Umbilical cord (tissue), 2 donors: ENCODE results near the gene PRIM2. TPM values are rescaled to one million over a fixed set of nuclear protein-coding genes. Genes with fewer than 3 reads are reported as not detected.
A peak's percentile ranks its signal among the peaks of the same experiment; 100 is the strongest.
"Not testable (repeated sequence)": the region's sequence is repeated elsewhere in the genome, so short reads cannot be mapped to it uniquely, and the experiment has no call there.

Source experiments
- DNase-seq: peaks from one replicate; pipeline ENCODE4 v3.0.0-alpha.2; 2015; ENCODE audit warnings: low spot score
- total RNA-seq: library from RNA; depleted of rRNA; stranded (reverse); fragments of >200 nt; gene quantifications from one replicate; pipeline ENCODE4 v1.2.3, GENCODE V29; 2014; ENCODE audit warnings: low replicate concordance; ENCODE audit not compliant: insufficient read depth

Gene PRIM2
- total RNA-seq, 1 donor from 2014 or later, result 15.9 TPM

DNA sequence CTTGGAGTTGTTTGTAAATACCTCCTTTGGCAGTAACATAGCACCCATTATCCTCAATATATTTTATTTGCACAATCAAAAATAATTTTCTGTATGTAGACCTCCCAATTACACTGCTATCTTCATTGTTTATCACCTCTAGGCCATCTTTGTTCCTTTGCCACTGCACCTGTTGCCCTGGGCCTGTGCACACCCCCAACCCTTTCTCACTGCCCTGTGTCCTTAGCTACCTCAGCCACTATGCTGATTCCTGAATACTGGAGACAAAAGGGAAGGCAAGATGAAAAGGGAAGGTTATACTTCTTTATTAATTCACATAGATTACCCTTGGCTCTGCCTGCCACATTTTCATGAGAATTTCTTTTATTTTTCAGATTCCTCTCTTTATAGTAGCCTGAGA, 127.9 kb downstream of the PRIM2 start:
- DNase-seq, result not testable (repeated sequence)

DNA sequence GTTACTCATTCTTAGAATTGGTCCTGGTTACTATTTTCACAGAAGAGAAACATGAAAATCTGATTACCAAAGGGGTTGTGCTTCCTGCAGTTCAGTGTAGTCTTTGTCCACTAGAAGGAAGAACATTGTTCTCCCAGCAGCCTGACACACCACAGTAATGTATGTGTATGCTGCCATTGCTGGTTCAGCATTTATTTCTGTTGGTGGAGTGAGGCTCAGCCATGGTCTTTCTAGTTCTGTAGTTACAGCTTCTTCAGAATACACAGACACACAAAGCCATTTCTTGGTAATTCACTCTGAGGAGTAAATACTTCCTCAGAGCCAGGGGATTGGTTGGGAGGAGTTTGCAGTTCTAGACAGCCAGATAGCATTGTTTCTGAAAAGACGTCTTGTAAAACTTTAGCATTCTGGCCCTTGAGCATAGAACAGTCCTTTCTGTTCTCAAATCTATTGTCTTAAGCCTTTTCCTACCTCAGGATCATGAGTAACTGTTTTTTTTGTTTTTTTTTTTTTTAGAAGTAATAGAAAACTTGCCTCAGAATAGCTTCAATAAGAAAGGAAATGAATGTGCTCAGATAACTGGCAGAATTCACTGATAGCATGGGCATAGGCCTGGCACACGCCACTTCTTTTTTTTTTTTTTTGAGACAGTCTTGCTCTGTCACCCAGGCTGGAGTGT, 128.5 kb downstream of the PRIM2 start:
- DNase-seq, result peak; percentile 18

DNA sequence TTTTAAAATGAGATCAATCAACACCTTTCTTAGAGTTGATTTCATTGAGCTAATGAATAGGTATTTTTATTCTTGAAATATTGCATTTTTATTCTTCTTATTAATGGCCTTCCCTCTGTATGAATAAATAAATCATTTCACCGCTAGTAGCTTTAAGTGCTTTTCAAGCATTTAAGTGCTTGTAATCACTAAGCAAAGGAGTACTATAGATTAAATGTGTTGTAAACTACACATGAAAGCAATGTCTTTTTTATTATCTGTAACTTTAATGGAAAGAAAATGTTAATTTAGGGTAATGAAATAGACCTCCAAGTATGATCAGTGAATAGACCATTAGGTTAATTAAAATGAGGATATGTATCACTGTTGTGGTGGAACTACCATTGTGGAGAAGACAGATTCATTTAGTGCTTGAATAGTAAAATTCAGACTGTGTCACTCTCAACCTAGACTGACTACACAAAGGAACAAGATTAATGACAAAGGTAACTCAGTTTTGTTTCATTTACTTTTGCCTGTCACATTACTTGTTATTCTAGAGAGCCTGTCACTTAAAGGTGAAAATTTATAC, 132.2 kb downstream of the PRIM2 start:
- not testable (repeated sequence) for DNase-seq

DNA sequence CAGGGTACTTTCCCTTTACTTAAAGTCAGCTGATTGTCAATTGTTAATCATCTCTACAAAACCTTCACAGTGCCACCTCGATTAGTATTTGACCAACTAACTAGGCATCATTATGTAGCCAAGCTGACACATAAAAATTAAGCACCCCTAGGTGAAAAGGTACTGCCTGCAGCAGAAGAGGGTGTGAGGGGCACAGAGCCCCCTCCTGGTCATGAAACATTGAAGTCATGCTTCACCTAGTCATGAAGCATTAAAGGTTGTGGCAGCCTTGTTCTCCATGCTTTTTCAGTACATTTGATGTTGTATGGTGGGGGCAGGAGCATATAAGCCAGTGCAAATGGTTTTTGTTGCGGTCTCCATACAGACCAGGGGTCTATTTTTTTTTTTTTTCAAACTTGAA, 142.4 kb downstream of the PRIM2 start:
- peak; percentile 40 for DNase-seq

DNA sequence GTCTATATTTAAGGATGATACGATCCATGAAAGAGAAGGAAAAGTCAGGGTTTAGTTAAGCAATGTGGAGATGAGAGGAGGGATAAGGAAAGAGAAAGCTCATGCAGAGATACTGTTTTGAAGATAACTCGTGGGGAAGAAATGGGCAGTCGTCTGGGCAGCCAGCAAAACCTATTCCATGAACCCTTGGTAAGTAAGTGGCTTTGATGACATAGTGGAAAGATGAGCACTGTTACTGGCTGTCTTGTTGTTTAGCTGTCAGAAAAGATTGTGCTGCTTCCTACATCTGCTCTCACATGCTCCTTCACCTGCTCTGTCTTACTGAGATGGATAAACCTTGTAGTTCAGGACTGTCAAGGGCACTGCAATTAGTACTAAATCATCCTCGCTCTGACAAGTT, 143.6 kb downstream of the PRIM2 start:
- peak; percentile 88 for DNase-seq

DNA sequence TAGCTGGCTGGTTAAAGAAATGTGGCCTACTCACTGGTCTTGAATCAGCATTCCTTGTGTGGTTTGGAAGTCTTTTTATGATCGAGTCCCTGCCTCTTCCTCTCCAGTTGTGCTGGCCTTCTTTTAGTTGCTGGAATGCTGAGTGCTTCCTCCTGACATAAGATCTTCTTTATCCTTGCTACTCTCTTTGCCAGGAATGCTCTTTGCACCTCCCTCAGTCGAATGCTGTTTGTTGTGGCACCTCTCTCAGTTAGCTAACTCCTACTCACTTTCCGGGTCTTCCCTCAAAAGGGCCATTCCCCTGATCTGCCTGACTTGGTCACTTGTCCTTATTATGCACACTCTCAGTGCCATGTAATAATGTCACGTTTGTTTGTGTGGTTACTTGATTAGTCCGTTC, 146.4 kb downstream of the PRIM2 start:
- DNase-seq, result not testable (repeated sequence)

DNA sequence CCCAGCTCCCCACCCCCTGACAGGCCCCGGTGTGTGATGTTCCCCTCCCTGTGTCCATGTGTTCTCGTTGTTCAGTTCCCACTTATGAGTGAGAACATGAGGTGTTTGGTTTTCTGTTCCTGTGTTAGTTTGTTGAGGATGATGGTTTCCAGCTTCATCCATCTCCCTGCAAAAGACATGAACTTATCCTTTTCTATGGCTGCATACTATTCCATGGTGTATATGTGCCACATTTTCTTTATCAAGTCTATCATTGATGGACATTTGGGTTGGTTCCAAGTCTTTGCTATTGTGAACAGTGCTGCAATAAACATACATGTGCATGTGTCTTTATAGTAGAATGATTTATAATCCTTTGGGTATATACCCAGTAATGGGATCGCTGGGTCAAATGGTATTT, 148.5 kb downstream of the PRIM2 start:
- not testable (repeated sequence) for DNase-seq

DNA sequence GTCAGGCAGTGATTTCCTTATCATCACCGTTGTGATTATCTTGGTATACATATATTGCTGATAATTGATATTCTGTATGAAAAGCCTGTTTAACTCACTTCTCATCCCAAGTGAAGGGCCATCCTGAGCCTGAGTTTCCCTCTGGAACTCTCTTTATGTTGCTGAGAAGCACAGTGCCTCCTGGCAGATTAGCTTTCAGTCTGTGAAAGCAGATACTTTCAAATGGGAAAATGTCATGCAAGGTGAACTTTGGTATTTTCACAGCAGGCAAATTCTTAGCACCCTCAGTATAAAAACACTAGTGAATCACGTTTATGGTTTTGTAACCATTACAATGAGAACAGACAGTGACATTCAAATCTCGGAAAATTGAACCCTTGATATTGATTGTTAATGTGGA, 151.6 kb downstream of the PRIM2 start:
- no peak for DNase-seq

DNA sequence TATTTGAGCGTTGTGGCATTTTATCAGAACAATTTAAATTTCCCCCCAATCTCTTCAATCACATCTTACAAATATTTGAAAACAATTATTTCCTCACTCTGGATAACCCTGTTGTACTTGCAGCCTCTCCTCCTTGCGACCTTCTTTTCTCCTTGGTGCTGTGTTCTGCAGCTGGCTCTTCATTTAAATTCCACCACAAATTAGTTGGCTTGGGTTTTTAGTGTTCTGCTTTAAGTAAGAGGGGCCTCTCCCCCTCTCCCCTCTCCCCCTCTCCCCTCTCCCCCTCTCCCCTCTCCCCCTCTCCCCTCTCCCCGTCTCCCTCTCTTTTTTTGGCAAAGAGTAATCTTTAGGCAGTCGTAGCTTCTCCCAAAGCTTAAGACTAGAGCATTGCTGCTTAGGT, 152.7 kb downstream of the PRIM2 start:
- DNase-seq, result not testable (repeated sequence)

DNA sequence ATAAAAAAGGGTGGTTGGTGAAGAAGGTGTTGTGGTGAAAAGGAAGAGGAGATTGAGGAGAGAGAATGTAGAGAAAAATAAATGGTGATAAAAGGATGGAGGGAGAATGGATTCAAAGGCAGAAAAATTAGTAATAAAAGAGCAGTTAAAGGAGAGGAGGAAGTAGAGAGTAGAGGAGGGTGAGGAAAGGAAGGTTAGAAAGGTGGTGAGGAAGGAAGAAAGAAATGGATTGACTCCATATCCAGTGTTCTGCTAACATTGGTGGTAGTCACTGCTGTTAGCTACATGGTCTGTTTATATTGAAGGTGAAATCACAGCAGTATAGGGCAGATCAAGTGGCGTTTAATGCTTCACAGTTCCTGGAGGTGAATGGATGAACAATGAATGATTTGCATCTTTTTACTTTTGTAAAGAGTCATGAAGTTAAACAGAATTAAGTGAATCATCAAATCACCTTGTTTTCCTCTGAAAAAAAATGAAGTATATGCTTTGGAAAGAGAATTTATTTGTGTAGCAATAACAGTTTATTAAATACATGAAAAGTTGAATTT, 154.0 kb downstream of the PRIM2 start:
- not testable (repeated sequence) for DNase-seq

DNA sequence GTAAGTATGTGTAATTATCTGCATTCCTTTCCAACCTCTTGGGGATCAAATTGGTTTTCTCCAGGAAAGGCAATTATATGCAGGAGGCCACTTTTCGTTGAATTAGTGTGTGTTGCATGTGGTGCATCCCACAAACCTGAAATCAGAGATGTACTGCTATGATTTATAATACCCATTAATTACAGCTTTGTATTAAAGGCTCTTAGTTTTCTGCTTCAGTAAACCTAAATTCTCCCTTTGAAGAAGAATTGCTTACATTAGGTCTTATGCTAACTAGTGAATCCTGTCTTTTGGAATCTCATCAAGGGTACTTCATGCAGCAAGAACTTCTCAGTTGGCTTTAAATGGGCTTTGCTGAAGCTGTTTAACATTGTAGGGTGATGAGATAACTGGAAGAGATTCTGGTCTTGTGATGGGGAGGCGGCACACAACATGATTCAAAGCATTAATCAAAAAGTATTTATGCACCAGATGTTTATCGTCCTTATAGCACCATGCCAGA, 155.5 kb downstream of the PRIM2 start:
- DNase-seq, result peak; percentile 96

DNA sequence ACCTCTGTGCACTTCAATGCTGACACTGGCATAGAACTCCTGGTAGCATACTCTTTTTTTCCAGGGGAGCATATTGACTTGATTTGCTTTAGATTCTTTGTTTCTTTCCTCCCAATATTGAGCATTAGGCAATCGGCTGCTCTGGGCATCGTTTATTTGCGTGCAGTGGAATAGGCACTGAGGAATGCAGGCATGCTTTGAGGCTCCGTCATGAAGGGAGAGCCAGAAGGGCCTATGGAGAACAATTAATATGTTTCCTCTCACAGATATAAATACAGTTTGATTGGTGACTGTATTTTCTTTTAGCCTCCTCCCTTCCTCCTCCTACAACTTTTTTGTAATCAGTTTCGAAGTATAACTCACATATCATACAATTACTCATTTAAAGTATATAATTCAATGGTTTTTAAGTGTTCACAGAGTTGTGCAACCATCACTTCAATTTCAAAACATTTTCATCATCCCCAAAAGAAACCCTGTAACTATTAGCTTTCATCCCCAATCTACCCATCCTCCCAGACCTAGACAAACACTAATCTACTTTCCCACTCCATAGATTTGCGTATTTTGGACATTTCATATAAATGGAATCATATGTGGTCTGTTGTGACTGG, 157.5 kb downstream of the PRIM2 start:
- DNase-seq, result peak; percentile 47

DNA sequence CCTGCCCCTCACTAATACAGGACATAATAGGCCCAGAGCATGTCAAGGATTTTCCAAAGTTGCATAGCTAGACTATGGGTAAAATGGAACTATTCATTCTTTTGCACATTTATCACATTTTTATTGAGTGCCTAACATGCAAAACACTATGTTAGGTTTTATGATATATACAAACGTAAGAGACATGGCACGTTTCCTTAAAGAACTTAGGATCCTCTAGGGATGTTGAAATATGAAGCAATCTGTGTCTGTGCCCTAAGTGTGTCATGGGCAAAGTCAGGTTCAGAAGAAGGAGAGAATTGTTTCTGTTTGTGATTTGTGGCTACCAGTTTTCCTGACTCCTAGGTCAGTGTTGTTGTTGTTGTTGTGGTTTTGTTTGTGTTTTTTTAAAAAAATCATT, 158.2 kb downstream of the PRIM2 start:
- not testable (repeated sequence) for DNase-seq

DNA sequence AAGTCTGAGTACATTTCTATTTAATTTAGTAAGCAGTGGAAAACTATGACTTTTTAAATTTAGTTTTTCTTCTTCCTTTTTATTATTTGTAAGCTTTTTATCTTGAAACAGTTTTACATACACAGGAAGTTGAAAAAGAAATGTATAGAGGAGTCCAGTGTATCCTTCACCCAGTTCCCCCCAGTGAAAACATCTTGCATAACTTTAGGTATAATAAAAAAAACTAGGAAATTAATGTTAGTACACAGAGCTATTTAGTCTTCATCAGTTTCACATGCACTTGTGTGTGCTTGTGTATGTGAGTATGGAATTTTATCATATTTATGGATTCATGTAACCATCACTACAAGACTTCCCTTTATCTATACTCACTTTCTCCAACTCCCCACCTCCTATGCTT, 162.8 kb downstream of the PRIM2 start:
- not testable (repeated sequence) for DNase-seq

DNA sequence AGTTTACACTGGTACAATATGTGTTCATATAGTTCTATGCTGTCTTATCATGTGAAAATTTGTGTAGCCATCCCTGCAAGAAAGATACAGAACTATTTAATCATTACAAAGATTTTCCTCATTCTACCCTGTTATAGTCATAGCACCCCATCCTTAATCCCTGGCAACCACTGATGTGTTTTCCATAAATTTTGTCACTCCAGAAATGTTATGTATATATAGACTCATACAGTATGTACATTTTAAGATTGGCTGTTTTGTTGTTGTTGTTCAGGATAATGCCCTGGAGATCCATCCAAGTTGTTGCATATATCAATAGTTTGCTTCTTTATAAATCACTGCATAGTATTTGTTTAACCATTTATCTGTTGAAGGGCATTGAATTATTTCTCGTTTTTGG, 163.7 kb downstream of the PRIM2 start:
- not testable (repeated sequence) for DNase-seq

DNA sequence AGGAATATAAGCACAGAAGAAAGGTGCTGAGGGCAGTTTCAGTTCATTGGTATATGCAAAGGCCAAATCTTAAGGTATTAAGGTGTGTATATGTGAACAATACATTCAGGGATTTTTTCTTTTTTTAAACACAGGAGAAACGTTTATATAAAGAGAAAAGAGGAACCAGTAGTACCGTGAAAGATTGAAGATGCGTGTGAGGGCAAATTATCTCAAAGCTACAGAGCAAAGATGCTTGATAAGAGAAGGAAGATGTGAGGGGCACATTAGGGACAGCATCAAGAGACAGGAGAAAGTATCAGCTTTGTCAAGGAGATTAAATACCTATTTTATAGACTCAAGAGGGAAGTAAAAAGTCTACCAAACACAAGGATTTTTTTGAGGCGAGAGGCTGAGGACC, 165.0 kb downstream of the PRIM2 start:
- DNase-seq, result not testable (repeated sequence)

DNA sequence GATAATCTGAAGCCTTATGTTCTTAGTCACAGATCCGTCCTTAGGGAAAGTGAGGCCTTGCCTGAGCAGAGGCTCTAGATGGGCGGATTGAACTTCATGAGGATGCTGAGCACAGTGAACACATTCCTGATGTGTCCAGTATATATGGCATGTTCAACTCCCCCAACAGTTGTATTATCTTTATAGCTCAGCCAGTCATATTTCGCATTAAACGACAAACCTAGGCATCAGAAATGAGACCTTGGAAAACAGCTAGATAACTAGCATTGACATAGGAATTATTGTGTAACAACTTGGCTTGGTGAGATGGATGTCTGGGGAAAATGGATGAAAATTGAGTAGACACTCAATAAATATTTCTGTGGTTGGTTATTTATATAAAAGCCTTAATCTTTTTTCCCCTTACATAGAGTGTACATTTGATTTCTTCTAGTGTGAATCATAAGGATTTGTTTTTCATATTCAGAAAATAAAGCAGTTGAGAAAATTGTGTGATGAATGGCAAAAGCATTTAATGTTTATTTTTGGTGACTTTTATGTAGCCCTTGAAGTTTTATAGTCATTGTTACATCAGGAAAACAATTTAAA, 169.2 kb downstream of the PRIM2 start:
- DNase-seq, result peak; percentile 79

DNA sequence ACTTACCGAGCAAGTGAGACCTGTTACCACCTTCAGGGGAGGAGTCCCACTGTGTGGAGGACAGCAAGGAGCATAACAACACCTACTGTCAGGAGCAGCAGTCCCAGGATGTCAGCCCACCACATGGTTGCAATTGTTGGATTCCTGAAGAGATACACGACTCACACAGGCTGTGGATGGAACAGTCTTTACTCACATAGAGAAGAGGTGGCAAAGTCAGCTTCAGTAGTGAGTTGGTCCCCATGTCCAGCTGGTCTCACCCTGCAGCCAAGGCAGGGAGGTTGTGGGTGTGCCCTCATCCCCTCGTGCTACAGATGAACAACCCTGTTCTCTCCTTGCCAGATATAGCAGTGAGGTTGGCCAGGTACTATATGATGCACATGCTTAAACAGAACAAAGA, 171.1 kb downstream of the PRIM2 start:
- DNase-seq, result not testable (repeated sequence)

DNA sequence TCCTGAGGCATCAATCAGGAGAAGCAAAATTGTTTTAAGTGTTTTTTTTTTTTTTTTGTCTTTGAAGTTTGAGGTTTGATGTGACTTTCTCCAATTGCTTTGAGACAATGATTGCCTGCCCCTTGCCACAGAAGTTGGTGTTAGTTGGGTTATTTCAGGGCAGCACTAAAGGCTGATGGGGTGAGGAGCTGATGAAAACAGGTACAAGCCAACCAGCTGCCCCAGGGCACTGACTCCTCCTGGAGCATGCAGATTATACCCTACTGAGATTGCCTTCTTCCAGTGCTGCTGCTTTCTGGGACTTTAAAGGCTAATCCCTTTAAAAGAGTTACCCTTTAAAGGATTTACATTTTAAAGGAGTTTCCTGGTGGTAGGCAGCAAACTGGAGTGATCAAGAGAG, 172.5 kb downstream of the PRIM2 start:
- DNase-seq, result not testable (repeated sequence)

DNA sequence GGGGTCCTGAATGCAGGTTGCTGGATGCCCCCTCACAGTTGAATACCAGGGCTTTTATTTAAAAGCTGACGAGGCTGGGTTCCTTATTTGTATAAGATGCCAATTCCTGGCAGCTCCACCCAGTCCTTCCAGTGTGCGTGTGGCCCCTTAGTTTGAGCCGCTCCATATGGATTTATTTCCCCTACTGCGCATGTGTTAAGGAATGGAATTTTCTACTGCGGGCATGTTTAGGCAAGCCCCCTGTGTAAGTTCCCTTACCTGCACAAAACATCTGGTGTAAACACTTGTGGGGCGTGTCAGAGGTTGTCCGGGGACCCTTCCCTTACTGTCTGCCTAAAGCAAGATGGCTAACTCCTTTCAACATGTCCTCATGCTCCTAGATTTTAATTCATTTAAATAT, 174.4 kb downstream of the PRIM2 start:
- DNase-seq, result not testable (repeated sequence)

DNA sequence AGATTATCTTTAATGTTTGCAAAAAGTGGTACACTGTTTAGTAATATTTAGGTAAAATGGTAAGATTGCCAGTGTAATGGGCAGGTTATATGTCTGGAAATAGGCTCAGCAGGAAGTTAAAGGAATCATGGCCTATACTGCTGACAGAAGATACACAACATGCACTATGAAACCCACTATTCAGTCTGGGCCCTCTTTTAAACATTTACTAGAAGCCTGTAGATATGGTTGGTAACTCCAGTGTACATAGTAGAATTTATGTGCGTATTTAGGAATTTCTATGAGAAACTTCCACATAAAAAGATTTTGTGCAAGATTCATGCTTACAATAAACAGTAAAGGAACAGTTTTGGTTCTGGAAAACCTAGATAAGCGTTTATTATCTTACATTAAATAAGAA, 178.8 kb downstream of the PRIM2 start:
- DNase-seq, result not testable (repeated sequence)

DNA sequence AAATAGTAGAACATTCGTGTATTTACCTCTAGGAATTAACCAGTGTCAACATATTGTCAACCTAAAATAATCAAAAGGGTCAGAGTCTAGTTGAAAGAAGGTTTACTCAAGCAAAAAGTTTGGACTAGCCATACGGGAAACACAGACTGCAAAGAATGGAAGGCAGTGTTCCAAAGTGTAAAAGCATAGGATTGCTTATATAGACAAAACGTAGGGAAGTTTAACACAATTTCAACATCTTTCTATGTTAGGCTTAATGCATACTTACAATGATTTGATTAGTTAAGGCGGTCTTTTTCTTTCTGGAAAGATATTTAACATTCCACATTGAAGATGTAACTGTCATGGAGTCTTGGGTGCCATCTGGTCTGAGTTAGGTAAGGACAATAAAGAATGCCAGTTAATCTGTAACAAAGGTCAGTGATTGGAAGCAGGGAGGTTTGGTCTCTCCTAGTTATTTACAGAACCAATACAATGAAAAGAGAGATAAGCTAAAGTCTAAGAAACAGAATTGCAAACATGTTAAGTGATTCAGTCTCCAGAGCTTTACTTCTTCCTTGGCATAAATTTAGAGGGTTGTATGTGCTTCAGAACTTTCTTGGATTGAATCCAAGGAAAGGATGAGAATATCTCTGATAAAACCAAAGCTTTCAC, 183.1 kb downstream of the PRIM2 start:
- DNase-seq, result peak; percentile 53
